ENCODE results near the gene ZNF248. TPM values are rescaled to one million over a fixed set of nuclear protein-coding genes. Genes with fewer than 3 reads are reported as not detected.

ZNF248 gene
- total RNA-seq, 1 donor from 2014 or later: 7.5 TPM

- no peak for DNase-seq
Measured at GRCh38 chr10:37821237-37821636, 36.2 kb downstream of the ZNF248 start.

- no peak for DNase-seq
Measured at GRCh38 chr10:37819797-37820196, 37.6 kb downstream of the ZNF248 start.

DNA sequence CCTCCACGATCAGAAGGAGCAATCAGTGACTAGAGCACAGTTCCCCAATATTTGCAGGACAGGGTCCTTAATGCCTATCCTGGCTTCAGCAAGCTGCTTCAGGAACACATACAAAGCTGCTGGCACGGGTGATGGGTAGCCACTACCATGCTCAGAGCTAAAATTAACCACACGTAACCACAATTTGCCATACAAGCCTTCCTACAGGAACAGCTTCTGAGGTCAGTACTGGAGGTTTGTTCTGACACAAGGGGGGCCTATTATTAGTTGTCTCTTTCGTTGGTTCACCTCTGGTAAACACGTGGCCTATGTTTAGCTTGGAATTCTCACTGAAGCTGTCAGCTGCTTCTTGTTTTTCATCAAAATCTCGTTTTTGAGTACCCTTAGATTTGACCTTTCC, 41.1 kb downstream of the ZNF248 start:
- DNase-seq: no peak

DNA sequence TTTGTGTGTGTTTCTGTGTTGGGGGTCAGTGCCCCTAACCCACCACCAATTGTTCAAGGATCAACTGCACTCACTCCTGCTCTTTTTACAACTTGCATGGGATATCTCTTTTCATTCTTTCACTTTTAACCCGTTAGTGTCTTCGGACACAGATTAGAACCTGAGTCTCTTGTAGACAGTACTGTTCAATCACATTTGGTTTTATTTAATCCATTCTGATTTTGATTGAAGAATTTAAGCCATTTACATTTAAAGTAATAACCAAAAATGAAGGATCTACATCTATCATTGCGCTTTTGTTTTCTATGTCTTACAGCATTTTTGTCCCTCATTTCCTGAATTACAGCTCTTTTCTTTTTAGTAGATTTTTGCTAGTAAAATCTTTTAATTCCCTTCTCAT, 43.6 kb downstream of the ZNF248 start:
- DNase-seq: no peak

DNA sequence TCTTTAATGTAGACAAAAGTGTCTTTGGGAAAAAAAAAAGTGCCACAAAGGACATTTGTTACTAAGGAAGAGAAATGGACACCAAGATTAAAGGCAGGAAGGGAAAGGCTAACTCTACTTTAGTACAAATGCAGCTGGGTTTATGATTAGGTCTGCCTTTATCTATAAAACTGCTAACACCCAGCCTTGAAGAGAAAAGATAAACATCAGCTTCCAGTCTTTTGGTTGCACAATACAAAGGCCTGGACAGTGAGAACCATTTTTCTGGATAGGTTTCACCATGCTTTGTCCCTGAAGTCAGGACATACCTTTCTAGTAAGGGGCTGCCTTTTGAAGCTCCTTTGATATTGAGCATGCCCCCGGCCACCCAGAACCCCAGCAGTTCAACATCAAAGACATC, 45.1 kb downstream of the ZNF248 start:
- no peak for DNase-seq

- DNase-seq: no peak
Measured at GRCh38 chr10:37803269-37803668, 54.1 kb downstream of the ZNF248 start.

DNA sequence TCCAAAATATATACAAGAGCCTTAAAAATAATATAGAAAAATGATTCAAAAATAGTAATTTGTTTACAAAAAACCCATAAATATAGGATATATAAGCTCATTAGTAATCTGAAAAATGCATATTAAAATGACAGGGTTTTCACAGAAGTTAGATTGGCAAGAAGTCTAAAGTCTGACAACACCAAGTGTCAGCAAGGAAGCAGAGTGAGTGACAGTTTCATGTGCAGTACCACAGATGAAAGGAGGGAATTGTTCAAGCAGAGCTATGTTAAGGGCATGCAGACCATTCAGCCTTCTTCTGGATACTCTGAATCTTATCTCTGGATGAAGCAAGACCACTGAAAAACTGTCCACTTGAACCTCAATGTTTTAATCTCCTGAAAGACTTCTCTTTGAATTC, 55.9 kb downstream of the ZNF248 start:
- DNase-seq: no peak

- no peak for DNase-seq
Measured at GRCh38 chr10:37794305-37794976, 63.0 kb downstream of the ZNF248 start.

DNA sequence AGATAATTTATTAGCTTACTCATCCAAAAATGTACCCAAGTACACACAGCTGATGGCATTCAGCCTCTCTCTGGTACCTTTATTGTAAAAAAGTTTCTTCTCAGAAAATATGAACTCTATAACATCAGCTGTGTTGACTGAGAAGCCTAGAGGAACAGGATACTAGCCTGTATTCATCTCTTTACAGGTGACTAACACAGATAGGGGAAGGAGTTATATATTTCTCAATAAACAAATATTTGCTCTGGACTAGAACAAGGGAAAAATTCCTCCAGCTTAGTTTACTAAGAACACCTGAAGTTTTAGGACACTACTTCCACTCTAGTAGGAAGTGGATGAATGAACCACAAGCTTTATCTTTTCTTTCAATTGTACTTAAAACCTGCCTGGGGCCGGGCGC, 67.8 kb downstream of the ZNF248 start:
- no peak for DNase-seq

- no peak for DNase-seq
Measured at GRCh38 chr10:37784678-37785077, 72.7 kb downstream of the ZNF248 start.

DNA sequence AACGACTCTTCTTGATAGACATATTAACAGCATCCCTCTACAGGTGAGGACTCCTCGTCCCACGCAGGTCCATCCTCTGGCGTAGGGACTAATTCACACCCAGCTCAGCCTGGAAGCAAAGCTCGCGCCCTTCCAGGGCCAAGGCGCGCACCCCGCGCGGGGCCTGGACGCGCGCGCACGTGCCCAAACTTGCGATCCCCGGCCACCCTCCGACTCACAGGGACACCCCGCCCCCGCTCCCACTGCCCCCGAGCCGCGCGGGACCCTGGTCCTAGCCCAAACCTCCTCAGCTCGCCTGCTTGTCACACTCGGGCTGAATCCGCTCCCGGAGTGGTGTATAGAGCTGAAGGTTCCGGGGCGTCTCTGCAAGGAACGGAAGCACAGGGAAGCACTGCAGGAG, 76.9 kb downstream of the ZNF248 start:
- DNase-seq: no peak

DNA sequence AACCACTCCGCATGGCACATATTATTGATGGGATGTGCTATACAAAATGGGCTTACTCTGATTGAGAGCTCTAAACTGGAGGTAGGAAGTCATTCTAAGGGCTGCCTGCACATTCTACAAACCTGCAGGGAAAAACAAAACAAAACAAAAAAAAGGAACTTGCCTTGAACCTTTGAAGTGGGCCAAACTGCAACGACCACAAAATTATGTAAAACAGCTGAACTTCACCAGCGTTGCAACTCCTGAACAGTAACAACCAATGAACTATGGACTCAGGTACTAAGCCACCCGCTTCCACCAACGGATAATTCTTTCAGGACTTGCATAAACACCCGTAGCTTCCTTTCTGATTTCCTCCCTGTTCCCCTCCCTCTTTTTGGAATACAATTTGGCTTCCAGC, 80.4 kb downstream of the ZNF248 start:
- DNase-seq: no peak

DNA sequence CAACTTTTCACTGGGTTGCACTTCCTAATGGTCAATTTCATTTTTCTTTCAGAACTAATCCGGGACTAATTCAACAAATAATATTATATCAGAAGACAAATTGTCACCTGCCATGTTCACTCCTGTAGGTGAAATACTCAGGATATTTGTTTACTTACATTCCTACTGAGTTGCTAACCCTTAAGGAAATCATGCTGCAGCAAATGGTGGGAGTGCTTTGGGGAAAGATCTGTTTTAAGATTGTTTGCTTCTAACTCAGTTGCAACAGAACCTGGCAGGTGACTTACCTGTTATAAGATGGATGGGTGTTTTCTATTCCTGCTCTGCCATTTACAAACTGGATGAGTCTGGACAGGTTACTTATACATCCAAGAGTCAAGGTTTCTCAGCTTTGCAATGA, 81.8 kb downstream of the ZNF248 start:
- DNase-seq: no peak

- DNase-seq: no peak
Measured at GRCh38 chr10:37774351-37774750, 83.1 kb downstream of the ZNF248 start.

GRCh38 chr10:37765216-37765615, 92.2 kb downstream of the ZNF248 start:
- DNase-seq: no peak

GRCh38 chr10:37763132-37763531, 94.3 kb downstream of the ZNF248 start:
- no peak for DNase-seq

GRCh38 chr10:37762287-37762686, 95.1 kb downstream of the ZNF248 start:
- DNase-seq: no peak

- no peak for DNase-seq
Measured at GRCh38 chr10:37760817-37761216, 96.6 kb downstream of the ZNF248 start.

DNA sequence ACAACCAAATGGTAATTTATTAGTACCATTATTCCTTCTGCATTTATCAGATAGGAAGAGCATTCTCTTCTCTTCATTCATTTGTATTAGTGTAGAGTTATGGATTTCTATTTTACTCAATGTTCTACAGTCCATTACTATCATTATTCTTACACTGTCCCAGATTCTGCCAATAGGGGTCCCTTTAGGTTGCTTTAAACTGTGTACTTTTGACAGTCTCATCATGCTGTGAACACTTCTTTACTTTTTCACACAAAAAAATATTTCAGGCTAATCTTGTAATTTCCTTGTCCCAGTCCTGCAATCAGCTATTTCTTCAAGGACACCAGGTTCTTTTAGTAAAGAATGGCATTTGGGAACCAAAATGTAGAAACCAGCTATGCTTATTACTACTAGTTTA, 99.3 kb downstream of the ZNF248 start:
- DNase-seq: no peak

GRCh38 chr10:37754538-37755323, 102.7 kb downstream of the ZNF248 start:
- DNase-seq: peak; percentile 1

- no peak for DNase-seq
Measured at GRCh38 chr10:37752334-37752875, 105.0 kb downstream of the ZNF248 start.

DNA sequence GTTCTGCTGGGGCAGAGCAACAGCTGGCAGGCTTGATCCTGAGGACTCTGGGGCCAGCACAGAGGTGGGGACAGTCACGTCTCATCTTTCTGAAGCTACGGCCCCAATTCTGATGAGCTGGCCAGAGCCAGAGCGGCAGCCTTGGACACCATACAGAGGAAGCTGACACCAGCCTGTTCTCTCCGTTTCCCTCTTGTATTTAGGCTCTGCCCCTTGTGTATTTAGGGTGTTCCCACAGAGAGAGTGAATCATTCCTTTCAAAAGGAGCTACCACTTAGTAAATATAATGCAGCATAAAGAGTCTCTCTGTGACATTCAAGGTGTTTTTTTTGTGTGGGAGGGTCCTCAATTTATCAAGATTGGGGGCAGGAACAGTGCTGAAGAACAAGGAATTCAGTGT, 109.2 kb downstream of the ZNF248 start:
- DNase-seq: no peak

DNA sequence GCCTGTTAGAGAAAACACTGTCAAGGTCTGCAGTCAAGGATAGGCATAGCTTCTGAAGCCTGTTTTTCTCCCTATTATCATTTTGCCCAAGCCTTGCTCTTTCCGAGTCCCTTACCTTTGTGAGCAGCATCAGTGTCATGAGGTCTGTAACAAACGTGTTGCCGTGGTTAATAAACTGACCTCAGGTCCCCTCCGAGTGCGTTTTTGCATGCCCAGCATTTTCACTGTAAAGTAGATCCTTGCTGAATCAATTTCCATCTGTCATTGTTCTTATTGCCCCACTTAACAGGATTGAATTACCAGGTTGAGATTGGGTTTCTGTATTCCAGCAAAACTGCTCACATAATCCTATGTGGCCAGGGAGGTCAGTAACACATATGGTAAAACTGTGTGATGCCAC, 110.3 kb downstream of the ZNF248 start:
- no peak for DNase-seq

DNA sequence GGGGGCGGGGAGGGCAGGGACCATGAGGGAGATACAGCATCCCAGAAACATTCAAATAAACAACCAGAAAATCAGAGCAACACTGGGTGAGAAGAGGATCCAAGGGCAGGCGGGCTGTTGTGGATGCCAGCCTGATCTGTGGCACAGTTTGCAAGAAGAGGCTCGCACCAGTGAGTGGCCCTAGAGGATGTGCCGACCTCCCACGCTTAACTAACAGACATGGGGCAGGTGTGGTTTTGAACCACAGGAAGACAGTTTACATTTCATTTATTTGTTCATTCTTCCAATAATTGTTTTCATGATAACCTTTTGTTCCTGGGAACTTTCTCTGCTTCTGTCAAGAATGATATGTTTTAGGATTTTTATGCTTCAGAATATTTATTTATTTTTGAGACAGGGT, 115.6 kb downstream of the ZNF248 start:
- no peak for DNase-seq
